Suprapubic skin (tissue), 4 donors: ENCODE data around the gene TEAD4. TPM values are rescaled to one million over a fixed set of nuclear protein-coding genes. Genes with fewer than 3 reads are reported as not detected.

Experiments
- DNase-seq, 2 donors: peaks; one replicate each; pipeline ENCODE4 v3.0.0-alpha.2; 2019; ENCODE audit warnings: low spot score in 2 of 2
- H3K27ac ChIP-seq: fragments of 200-600 bp; sonication (generic); one replicate; pipeline ENCODE4 v1.5.1; 2019
- H3K27me3 ChIP-seq: fragments of 200-600 bp; sonication (generic); one replicate; pipeline ENCODE4 v1.5.1; 2019
- H3K36me3 ChIP-seq: fragments of 200-600 bp; sonication (generic); one replicate; pipeline ENCODE4 v1.5.1; 2019
- H3K4me1 ChIP-seq: fragments of 200-600 bp; sonication (generic); one replicate; pipeline ENCODE4 v1.5.1; 2019
- H3K4me3 ChIP-seq: fragments of 200-600 bp; sonication (generic); one replicate; pipeline ENCODE4 v1.5.1; 2019; ENCODE audit warnings: mild to moderate bottlenecking
- H3K9me3 ChIP-seq: fragments of 200-600 bp; sonication (generic); one replicate; pipeline ENCODE4 v1.5.1; 2019
- CTCF ChIP-seq, 2 donors: fragments of 200-600 bp in 1 of 2; fragments of 450-650 bp in 1 of 2; sonication (generic) in 1 of 2; IDR thresholded peaks; one replicate each; pipeline ENCODE4 v1.5.1; 2016 to 2019; ENCODE audit warnings: antibody characterized with exemption in 2 of 2, mild to moderate bottlenecking in 1 of 2, moderate library complexity in 1 of 2
- EP300 ChIP-seq: sonication (generic); formaldehyde crosslinking; IDR thresholded peaks from one replicate; pipeline ENCODE4 v1.6.1; 2017; ENCODE audit warnings: antibody characterized with exemption
- POLR2A ChIP-seq, 2 donors: fragments of 450-650 bp; IDR thresholded peaks; one replicate each; pipeline ENCODE4 v1.6.1; 2017; ENCODE audit warnings: antibody characterized with exemption in 2 of 2, mild to moderate bottlenecking in 2 of 2, moderate library complexity in 2 of 2
- POLR2AphosphoS5 ChIP-seq, 3 donors: sonication (generic); formaldehyde crosslinking; IDR thresholded peaks; one replicate each; pipeline ENCODE4 v1.6.1; 2017; ENCODE audit warnings: antibody characterized with exemption in 3 of 3
- WGBS: methylation state at CpG from one replicate; pipeline ENCODE4 v1.1.5; 2018; 5-methylcytosine and 5-hydroxymethylcytosine counted together
- total RNA-seq, 4 donors: library from RNA; depleted of rRNA; stranded (reverse); fragments of >200 nt; gene quantifications; one replicate each; pipeline ENCODE4 v1.1.0, GENCODE V29; 2016

The TEAD4 gene
- total RNA-seq, 4 donors from 2014 or later, result 13.0 to 28.4 (median 17.2) TPM

- no peak overlapping the region for H3K4me3 ChIP-seq
- peaks cover 14% of the 10 kb centered on the region for H3K36me3 ChIP-seq
- no peaks in the 10 kb centered on the region for H3K4me1 ChIP-seq
- DNase-seq, result no peak
- no peak overlapping the region for H3K27ac ChIP-seq
- TF ChIP-seq EP300, result no peak
- TF ChIP-seq POLR2A (IDR thresholded peaks at IDR 0.05), result no peak
- TF ChIP-seq POLR2AphosphoS5 (IDR thresholded peaks at IDR 0.05), result no peak
- peak in 1 of 2 donors; percentile 67 for TF ChIP-seq CTCF (IDR thresholded peaks at IDR 0.05)
- no peaks in the 10 kb centered on the region for H3K27me3 ChIP-seq
- H3K9me3 ChIP-seq, result no peaks in the 10 kb centered on the region
- WGBS, result 54% methylated on average over 10 of the region's 10 CpGs
Measured at GRCh38 chr12:3034067-3034750, 75.0 kb downstream of the TEAD4 start.

- TF ChIP-seq EP300 (no peak), CTCF (IDR thresholded peaks at IDR 0.05) (no peak), POLR2A (IDR thresholded peaks at IDR 0.05) (no peak), POLR2AphosphoS5 (IDR thresholded peaks at IDR 0.05) (no peak)
- H3K4me1 ChIP-seq, result no peaks in the 10 kb centered on the region
- no peak for DNase-seq
- no peaks in the 10 kb centered on the region for H3K27me3 ChIP-seq
- no peak overlapping the region for H3K4me3 ChIP-seq
- H3K36me3 ChIP-seq, result peaks cover 17% of the 10 kb centered on the region
- no peak overlapping the region for H3K27ac ChIP-seq
- 92% methylated on average over 5 of the region's 5 CpGs for WGBS
- no peaks in the 10 kb centered on the region for H3K9me3 ChIP-seq
Measured at GRCh38 chr12:3035171-3035570, 76.0 kb downstream of the TEAD4 start.

- 74% methylated on average over 11 of the region's 16 CpGs for WGBS
- Histone ChIP-seq H3K9me3 (no peaks in the 10 kb centered on the region), H3K27me3 (no peaks in the 10 kb centered on the region), H3K4me1 (no peaks in the 10 kb centered on the region), H3K27ac (no peak overlapping the region), H3K4me3 (no peak overlapping the region), H3K36me3 (peaks cover 19% of the 10 kb centered on the region)
- no peak for DNase-seq
- TF ChIP-seq POLR2AphosphoS5 (IDR thresholded peaks at IDR 0.05) (no peak), EP300 (no peak)
Measured at GRCh38 chr12:3035815-3036702, 76.9 kb downstream of the TEAD4 start.

- no peak overlapping the region for H3K27ac ChIP-seq
- H3K36me3 ChIP-seq, result peaks cover 19% of the 10 kb centered on the region
- H3K27me3 ChIP-seq, result no peaks in the 10 kb centered on the region
- no peaks in the 10 kb centered on the region for H3K9me3 ChIP-seq
- WGBS, result 83% methylated on average over 12 of the region's 12 CpGs
- DNase-seq, result no peak
- H3K4me1 ChIP-seq, result no peaks in the 10 kb centered on the region
- no peak overlapping the region for H3K4me3 ChIP-seq
- no peak for TF ChIP-seq POLR2AphosphoS5 (IDR thresholded peaks at IDR 0.05)
- TF ChIP-seq EP300, result no peak
- TF ChIP-seq POLR2A (IDR thresholded peaks at IDR 0.05), result no peak
Measured at GRCh38 chr12:3036901-3037600, 77.9 kb downstream of the TEAD4 start.

GRCh38 chr12:3038166-3038565 lies 79.0 kb downstream of the TEAD4 start:
- H3K27me3 ChIP-seq, result no peaks in the 10 kb centered on the region
- no peak overlapping the region for H3K27ac ChIP-seq
- DNase-seq, result no peak
- WGBS, result 90% methylated on average over 7 of the region's 7 CpGs
- no peak overlapping the region for H3K4me3 ChIP-seq
- no peaks in the 10 kb centered on the region for H3K9me3 ChIP-seq
- H3K4me1 ChIP-seq, result no peaks in the 10 kb centered on the region
- peaks cover 19% of the 10 kb centered on the region for H3K36me3 ChIP-seq
- no peak for TF ChIP-seq EP300
- TF ChIP-seq POLR2A (IDR thresholded peaks at IDR 0.05), result no peak
- TF ChIP-seq CTCF (IDR thresholded peaks at IDR 0.05), result no peak
- no peak for TF ChIP-seq POLR2AphosphoS5 (IDR thresholded peaks at IDR 0.05)
